GM18861 (cell line): ENCODE data around the gene PDE5A.
"Not testable (repeated sequence)": the region's sequence is repeated elsewhere in the genome, so short reads cannot be mapped to it uniquely, and the experiment has no call there.

Experiments used
- ATAC-seq: cut with Tn5 transposase; IDR thresholded peaks from one replicate; pipeline ENCODE4 v1.9.1; 2021; ENCODE audit not compliant: unreplicated experiment

The PDE5A gene

GRCh38 chr4:119478446-119479179, 150.0 kb downstream of the PDE5A start:
- no peak for ATAC-seq

DNA sequence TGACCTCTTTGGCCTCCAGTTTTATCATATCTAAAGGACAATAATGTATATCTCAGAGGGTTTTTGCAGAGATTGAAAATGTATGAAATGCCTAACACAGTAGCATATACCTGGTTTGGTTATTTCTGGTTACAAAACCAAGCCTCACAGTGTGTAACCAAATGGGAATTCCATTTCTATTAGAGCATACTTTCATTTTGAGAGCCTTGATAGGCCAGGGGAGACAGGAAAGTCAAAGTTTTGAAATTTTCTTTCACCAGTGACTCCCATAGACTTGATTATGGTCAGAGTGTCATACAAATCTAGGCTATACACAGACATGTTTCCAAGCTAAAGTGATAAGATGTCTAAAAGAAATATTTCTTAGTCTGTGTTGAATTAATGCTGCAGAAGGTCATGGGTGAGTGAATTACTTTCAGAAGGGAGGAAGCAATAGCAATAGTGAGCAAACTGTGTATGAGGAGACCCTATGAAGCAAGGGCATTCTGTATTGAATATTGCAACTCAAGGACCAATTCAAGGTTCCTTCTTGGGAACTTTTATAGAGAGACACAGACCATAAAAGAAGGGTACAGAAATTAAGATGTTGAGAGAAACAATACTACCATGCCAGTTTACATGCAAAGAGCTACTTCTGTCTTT, 151.1 kb downstream of the PDE5A start:
- no peak for ATAC-seq

DNA sequence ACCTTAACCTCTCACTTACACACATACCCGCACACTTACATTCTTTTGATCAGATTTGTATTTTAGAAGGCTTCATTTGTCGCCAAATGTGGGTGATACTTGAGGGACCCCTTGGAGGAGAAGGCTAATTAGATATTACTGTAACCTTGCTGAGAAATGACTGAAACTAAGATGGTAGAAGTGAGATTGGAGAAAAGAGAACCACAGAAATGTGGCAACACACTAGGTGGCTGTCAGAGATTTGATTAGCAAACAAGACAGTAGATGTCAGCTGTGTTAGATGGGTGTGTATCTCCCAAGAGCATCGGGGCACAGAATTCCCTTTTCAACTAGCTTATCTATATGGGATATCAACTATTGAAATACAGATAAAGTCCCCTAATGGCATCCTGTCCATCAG, 157.3 kb downstream of the PDE5A start:
- no peak for ATAC-seq

DNA sequence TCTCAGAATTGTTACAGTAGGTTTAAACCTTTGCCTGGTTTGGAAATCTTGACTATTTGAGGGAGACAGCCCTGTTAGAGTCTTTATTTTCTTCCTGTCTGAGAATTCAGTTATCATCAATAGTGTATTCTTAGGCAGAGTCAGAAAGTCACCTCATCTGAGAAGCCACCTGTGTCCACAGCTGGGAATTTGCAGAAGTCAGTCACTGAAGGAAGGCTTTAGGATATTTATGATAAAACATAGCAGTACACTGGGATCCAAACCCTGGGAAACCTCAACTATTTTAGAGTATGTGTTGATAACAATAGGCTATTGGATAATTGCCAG, 157.9 kb downstream of the PDE5A start:
- not testable (repeated sequence) for ATAC-seq

- not testable (repeated sequence) for ATAC-seq
Measured at GRCh38 chr4:119470021-119470736, 158.4 kb downstream of the PDE5A start.

DNA sequence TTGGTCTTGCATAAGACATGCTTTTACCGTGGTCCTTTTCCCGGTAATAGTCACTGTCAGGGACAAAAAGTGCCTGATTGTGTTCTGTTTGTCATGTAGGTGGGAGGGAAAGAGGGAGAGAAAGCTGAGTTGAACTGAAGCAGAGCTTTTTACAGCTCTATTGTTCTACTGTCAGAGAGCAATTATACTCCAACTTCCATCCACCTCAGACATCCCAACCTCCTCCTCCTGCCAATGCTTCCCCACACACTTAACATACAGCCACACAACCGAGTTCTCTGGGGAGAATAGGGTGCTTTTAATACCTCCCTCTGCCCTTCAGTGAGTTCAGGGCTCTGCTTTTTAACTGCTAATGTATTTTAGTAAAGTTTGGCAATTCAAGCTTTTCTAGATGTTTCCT, 159.6 kb downstream of the PDE5A start:
- not testable (repeated sequence) for ATAC-seq

DNA sequence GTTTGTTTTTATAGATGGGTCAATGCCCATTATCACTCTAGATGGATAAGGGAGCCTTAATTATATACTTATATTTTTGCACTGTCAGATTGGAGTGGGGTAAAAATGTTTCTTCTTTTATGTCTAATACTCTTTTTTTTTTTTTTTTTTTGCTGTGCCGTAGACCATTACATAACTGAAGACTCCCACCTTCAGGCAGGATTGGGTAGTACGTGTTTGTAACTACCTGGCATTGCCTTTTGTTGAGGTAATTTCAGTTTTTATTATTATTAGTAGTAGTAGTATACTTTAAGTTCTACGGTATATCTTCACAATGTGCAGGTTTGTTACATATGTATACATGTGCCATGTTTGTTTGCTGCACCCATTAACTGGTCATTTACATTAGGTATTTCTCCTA, 165.9 kb downstream of the PDE5A start:
- ATAC-seq = peak; percentile 62

DNA sequence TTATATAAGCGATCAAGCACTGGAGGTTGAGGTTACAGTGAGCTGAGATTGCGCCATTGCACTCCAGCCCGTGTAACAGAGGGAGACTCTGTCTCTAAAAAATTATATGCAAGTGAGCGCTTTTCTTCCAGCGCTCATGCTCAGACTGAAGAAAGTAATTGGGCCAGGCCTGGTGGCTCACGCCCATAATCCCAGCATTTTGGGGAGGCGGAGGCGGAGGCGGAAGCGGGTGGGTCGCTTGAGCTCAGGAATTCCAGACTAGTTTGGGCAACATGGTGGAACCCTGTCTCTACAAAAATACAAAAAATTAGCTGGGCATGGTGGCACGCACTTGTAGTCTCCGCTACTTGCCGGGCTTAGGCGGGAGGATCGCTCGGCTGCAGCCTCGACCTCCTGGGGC, 172.9 kb downstream of the PDE5A start:
- not testable (repeated sequence) for ATAC-seq

- peak; percentile 100 for ATAC-seq
Measured at GRCh38 chr4:119454491-119455270, 173.9 kb downstream of the PDE5A start.

- ATAC-seq = not testable (repeated sequence)
Measured at GRCh38 chr4:119454151-119454490, 174.5 kb downstream of the PDE5A start.

DNA sequence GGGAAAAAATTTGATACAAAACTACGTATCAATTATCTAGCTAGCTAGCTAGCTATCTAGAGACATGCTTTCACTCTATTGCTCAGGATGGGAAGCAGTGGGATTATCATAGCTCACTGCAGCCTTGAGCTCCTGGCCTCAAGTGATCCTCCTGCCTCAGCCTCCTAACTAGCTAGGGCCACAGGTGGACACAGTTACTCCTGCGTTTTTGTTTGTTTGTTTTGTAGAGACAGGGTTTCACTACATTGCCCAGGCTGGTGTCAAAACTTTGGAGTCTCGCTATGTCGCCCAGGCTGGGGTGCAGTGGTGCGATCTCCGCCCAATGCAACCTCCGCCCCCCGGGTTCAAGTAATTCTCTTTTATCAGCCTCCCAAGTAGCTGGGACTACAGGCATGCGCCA, 175.3 kb downstream of the PDE5A start:
- ATAC-seq = not testable (repeated sequence)

DNA sequence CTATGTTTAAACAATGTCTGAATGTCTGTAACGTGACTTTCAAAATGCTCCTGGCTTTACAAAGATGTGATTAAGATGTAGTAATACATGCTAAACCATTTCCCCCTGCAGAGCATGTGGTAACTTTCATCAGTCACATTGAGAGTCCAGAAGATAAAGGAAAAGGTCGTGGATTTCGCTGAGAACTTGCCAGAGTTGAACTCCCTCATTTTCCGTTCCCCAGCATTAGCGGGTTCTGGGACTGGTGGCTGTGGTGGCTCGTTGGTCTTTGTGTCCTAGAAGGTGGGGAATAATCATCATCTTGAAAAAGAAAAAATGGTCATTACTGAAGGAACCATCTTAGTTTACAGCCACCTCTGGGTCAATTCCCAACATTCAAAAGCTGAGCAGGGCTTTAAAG, 178.8 kb downstream of the PDE5A start:
- ATAC-seq = not testable (repeated sequence)
